Esophagus muscularis mucosa (tissue), 4 donors: Measurements from ENCODE around the gene SLC35F3. TPM values are rescaled to one million over a fixed set of nuclear protein-coding genes. Genes with fewer than 3 reads are reported as not detected.

Experiments used
- DNase-seq: peaks from one replicate; pipeline ENCODE4 v3.0.0-alpha.2; 2017; ENCODE audit errors: extremely low spot score
- H3K27ac ChIP-seq, 4 donors: fragments of 200-600 bp; sonication (generic); replicated peaks in 1 of 4; 1 replicate in 3 of 4; 2 replicates in 1 of 4; pipeline ENCODE4 v1.5.1; 2016 to 2019; ENCODE audit warnings: mild to moderate bottlenecking in 1 of 4
- H3K27me3 ChIP-seq, 4 donors: fragments of 200-600 bp; sonication (generic); one replicate each; pipeline versions ENCODE4 v1.5.1 to v1.6.0; 2016 to 2019
- H3K36me3 ChIP-seq, 4 donors: fragments of 200-600 bp; sonication (generic); one replicate each; pipeline ENCODE4 v1.5.1; 2016 to 2019
- H3K4me1 ChIP-seq, 4 donors: fragments of 200-600 bp; sonication (generic); one replicate each; pipeline ENCODE4 v1.5.1; 2016 to 2019
- H3K4me3 ChIP-seq, 4 donors: fragments of 200-600 bp; sonication (generic); 1 replicate in 2 of 4; 2 replicates in 2 of 4; pipeline ENCODE4 v1.5.1; 2016 to 2019; ENCODE audit warnings: mild to moderate bottlenecking in 4 of 4, moderate library complexity in 1 of 4
- H3K9me3 ChIP-seq, 4 donors: fragments of 200-600 bp; sonication (generic); 1 replicate in 3 of 4; 2 replicates in 1 of 4; pipeline ENCODE4 v1.5.1; 2016 to 2019
- EP300 ChIP-seq: sonication (generic); formaldehyde crosslinking; IDR thresholded peaks from one replicate; pipeline ENCODE4 v1.6.1; 2017; ENCODE audit warnings: antibody characterized with exemption
- POLR2A ChIP-seq: fragments of 450-650 bp; IDR thresholded peaks from one replicate; pipeline ENCODE4 v1.6.1; 2017; ENCODE audit warnings: antibody characterized with exemption, moderate library complexity, mild to moderate bottlenecking, low read depth
- POLR2AphosphoS5 ChIP-seq, 2 donors: sonication (generic); formaldehyde crosslinking; IDR thresholded peaks; one replicate each; pipeline ENCODE4 v1.6.1; 2017; ENCODE audit warnings: antibody characterized with exemption in 2 of 2
- WGBS: methylation state at CpG from one replicate; pipeline ENCODE4 v1.1.5; 2018; 5-methylcytosine and 5-hydroxymethylcytosine counted together
- intact Hi-C: fragments of 100-400 bp; cut with DNase I; formaldehyde crosslinking; loops from one replicate; pipeline ENCODE4 v1.15.1; 2023
- total RNA-seq, 4 donors: library from RNA; depleted of rRNA; stranded (reverse); fragments of >200 nt; gene quantifications; one replicate each; pipeline versions ENCODE4 v1.1.0 to v1.2.1, GENCODE V29; 2016
- TF ChIP-seq, protein P1 (sequence below), 3 experiments: fragments of 200-600 bp in 2 of 3; fragments of 450-650 bp in 1 of 3; sonication (generic) in 2 of 3; IDR thresholded peaks; one replicate each; pipeline ENCODE4 v1.5.1; 2017 to 2019; ENCODE audit warnings: antibody characterized with exemption in 3 of 3, mild to moderate bottlenecking in 2 of 3, moderate library complexity in 1 of 3

Gene SLC35F3
- total RNA-seq, 4 donors from 2014 or later, result 0.34 TPM; not detected in 3

DNA sequence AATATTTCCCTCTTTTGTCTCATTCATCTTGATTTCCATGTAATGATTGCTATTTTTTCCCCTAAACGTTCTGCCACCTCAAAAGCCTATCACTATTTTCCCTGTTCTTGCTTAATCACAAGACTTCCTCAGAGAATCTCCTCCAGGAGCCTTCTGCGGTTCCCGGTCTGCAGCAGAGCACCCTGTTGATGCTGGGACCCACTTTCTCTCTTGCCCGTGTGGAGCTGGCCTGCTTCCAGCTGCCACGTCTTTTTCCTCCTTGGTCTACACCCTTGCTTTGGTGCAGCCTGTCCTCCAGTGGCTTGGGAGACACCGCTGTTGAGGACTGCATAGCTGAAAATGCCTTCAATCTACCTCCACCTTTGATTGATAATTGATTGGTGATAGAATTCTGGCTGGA, 398.8 kb downstream of the SLC35F3 start:
- intact Hi-C loops, result no loop called here
- DNase-seq, result no peak
- WGBS, result 51% methylated on average over 6 of the region's 6 CpGs
- no peaks in the 10 kb centered on the region for H3K9me3 ChIP-seq
- TF ChIP-seq EP300 (no peak), POLR2AphosphoS5 (IDR thresholded peaks at IDR 0.05) (no peak), POLR2A (no peak)
- TF ChIP-seq, protein P1, sequence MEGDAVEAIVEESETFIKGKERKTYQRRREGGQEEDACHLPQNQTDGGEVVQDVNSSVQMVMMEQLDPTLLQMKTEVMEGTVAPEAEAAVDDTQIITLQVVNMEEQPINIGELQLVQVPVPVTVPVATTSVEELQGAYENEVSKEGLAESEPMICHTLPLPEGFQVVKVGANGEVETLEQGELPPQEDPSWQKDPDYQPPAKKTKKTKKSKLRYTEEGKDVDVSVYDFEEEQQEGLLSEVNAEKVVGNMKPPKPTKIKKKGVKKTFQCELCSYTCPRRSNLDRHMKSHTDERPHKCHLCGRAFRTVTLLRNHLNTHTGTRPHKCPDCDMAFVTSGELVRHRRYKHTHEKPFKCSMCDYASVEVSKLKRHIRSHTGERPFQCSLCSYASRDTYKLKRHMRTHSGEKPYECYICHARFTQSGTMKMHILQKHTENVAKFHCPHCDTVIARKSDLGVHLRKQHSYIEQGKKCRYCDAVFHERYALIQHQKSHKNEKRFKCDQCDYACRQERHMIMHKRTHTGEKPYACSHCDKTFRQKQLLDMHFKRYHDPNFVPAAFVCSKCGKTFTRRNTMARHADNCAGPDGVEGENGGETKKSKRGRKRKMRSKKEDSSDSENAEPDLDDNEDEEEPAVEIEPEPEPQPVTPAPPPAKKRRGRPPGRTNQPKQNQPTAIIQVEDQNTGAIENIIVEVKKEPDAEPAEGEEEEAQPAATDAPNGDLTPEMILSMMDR (IDR thresholded peaks at IDR 0.05), result no peak
- H3K4me1 ChIP-seq, result no peaks in the 10 kb centered on the region
- no peaks in the 10 kb centered on the region for H3K27me3 ChIP-seq
- H3K4me3 ChIP-seq, result no peak overlapping the region
- no peaks in the 10 kb centered on the region for H3K36me3 ChIP-seq
- no peak overlapping the region for H3K27ac ChIP-seq

DNA sequence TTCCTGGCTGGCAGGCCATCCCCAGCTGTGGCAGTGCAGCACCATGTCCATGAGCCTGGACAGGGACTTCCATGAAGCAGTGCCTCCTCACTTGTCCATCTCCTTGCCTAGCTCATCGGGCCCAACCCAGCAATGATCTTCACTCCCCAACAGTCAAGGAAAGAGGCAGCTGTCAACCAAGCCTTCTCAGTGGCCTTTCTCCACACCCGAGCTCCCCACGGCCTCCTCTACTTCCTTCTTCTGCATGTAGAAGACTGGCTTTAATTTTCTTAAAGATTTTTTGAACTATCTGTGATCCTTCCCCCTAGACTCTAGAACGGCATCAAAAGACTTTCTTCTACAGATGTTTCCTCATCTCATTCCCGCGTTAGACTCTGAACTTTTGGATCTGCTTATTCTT, 403.2 kb downstream of the SLC35F3 start:
- 90% methylated on average over 6 of the region's 6 CpGs for WGBS
- H3K27me3 ChIP-seq, result no peaks in the 10 kb centered on the region
- H3K27ac ChIP-seq, result no peak overlapping the region
- no peaks in the 10 kb centered on the region for H3K9me3 ChIP-seq
- no peak overlapping the region for H3K4me3 ChIP-seq
- intact Hi-C loops, result no loop called here
- no peaks in the 10 kb centered on the region for H3K36me3 ChIP-seq
- no peak for DNase-seq
- peaks cover 0 to 7% (median 5%) of the 10 kb centered on the region in 4 donors for H3K4me1 ChIP-seq
- TF ChIP-seq POLR2A (no peak), POLR2AphosphoS5 (IDR thresholded peaks at IDR 0.05) (no peak), EP300 (no peak)
- TF ChIP-seq, protein P1 (IDR thresholded peaks at IDR 0.05), result no peak

DNA sequence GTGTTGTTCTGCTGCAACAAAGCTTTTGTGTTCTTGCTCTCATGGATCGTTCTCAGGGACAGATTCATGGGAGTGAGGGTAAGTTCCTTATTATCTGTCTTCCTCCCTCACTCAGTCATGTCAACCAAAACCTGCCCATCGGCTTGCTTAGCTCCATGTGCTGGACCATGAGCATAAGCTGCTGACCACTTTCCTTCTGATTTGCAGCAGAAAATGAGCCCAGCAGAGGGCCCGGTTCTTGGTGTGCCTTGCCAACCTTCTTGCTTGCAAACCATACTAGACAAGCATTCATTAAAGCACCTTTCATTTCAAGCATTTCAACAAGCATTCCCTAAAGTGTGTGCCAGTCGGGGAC, 404.7 kb downstream of the SLC35F3 start:
- H3K27ac ChIP-seq, result no peak overlapping the region
- H3K9me3 ChIP-seq, result no peaks in the 10 kb centered on the region
- intact Hi-C loops, result no loop called here
- H3K4me3 ChIP-seq, result no peak overlapping the region
- 84% methylated on average over 4 of the region's 4 CpGs for WGBS
- H3K36me3 ChIP-seq, result no peaks in the 10 kb centered on the region
- no peaks in the 10 kb centered on the region for H3K27me3 ChIP-seq
- TF ChIP-seq POLR2AphosphoS5 (IDR thresholded peaks at IDR 0.05) (no peak), EP300 (no peak), POLR2A (no peak)
- TF ChIP-seq, protein P1 (IDR thresholded peaks at IDR 0.05), result no peak
- no peak for DNase-seq
- peaks cover 0 to 7% (median 5%) of the 10 kb centered on the region in 4 donors for H3K4me1 ChIP-seq

DNA sequence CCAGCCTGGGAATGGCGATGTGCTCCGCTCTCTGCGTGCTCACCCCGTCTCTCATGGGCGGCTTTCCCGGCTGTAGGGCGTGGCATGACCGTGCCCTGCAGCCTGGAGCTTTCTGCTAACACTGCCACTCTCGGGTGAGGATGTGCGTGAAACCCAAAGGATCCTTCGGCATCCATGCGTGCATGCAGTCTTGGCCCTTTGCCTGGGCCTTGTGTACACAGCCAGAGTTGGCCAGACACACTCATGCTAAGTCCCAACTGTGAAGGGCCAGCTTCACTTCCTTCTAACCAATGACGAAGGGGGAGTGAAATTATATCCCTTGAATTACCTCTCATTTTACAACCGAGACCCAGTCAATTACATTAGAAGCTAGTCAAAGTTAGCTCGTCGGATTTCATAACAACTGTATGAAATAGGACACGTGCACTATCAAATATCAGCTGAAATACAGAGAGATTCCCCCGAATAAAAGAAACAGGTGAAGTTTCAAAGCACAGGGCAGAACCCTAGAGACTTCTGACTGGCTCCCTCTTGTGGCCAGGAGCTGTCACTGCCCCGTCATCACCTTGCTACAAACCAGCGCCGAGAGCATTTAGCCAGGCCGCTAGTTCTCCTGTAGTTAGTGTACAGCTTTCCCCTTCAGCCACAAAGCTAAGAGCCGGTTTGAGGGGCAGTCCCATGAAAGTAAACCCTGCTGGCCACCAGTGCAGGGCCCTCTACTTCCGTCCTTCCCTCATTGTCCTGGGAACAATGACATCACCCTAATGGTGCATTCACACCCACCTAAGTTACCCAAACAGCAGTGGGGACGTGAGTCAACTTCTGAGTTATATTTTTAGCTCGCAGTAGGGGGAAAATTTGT, 405.4 kb downstream of the SLC35F3 start:
- no peak for TF ChIP-seq POLR2AphosphoS5 (IDR thresholded peaks at IDR 0.05)
- TF ChIP-seq, protein P1 (IDR thresholded peaks at IDR 0.05), result peak; percentile 65 to 89 (median 79)
- H3K27me3 ChIP-seq, result no peaks in the 10 kb centered on the region
- no peaks in the 10 kb centered on the region for H3K9me3 ChIP-seq
- H3K36me3 ChIP-seq, result no peaks in the 10 kb centered on the region
- H3K4me1 ChIP-seq, result peaks cover 0 to 7% (median 5%) of the 10 kb centered on the region in 4 donors
- DNase-seq, result no peak
- no peak overlapping the region for H3K27ac ChIP-seq
- WGBS, result 40% methylated on average over 24 of the region's 26 CpGs
- H3K4me3 ChIP-seq, result no peak overlapping the region
- intact Hi-C loops, result loop anchor here (10.0 kb wide), 1 partner anchor 195 kb away; no protein-coding TSS in a partner anchor
